NCI-H510A (cell line): ENCODE data around the gene UGT2B10.
"Not testable (repeated sequence)": the region's sequence is repeated elsewhere in the genome, so short reads cannot be mapped to it uniquely, and the experiment has no call there.

Experiments used
- DNase-seq: peaks from one replicate; lab custom pipeline; 2025; lab: John Stamatoyannopoulos, UW

Gene UGT2B10

DNA sequence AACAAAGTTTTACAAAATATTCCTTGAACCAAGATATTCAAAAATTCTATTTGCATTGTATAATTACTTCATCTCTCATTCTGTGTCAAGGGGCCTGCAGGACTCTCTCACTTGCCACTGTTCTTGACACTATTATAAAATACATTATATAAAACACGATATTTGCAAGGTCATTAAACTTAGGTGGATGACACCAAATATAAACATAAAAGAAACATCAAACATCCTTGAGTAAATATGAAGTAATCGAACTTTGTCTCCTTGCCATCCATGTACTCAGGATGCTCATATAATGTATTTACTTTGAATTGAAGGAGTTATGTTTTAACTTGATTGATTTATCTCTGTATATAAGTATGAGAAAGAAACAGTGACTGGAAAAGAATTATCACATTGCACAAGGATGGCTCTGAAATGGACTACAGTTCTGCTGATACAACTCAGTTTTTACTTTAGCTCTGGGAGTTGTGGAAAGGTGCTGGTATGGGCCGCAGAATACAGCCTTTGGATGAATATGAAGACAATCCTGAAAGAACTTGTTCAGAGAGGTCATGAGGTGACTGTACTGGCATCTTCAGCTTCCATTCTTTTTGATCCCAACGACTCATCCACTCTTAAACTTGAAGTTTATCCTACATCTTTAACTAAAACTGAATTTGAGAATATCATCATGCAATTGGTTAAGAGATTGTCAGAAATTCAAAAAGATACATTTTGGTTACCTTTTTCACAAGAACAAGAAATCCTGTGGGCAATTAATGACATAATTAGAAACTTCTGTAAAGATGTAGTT lies at the start of gene UGT2B10:
Gene UGT2B10 (plus strand): TSS at position 378 of the 793 bp plus-strand sequence. CDS start 26 bp downstream, at position 404.
- DNase-seq: not testable (repeated sequence)

DNA sequence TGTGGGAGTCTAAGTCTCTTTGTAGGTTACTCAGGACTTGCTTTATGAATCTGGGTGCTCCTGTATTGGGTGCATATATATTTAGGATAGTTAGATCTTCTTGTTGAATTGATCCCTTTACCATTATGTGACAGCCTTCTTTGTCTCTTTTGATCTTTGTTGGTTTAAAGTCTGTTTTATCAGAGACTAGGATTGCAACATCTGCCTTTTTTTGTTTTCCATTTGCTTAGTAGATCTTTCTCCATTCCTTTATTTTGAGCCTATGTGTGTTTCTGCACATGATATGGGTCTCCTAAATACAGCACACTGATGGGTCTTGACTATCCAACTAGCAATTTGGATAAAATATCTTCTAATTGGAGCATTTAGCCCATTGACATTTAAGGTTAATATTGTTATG lies 44.0 kb upstream of the UGT2B10 start:
- not testable (repeated sequence) for DNase-seq

DNA sequence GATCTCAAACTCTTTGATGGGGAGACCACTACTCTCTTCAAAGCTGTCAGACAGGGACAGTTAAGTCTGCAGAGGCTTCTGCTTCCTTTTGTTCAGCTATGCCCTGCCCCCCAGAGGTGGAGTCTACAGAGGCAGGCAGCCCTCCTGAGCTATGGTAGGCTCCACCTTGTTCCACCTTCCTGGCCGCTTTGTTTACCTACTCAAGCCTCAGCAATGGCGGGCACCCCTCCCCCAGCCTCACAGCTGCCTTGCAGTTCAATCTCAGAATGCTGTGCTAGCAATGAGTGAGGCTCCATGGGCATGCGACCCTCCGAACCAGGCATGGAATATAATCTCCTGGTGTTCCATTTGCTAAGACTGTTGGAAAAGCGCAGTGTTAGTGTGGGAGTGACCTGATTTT lies 42.1 kb upstream of the UGT2B10 start:
- no peak for DNase-seq

DNA sequence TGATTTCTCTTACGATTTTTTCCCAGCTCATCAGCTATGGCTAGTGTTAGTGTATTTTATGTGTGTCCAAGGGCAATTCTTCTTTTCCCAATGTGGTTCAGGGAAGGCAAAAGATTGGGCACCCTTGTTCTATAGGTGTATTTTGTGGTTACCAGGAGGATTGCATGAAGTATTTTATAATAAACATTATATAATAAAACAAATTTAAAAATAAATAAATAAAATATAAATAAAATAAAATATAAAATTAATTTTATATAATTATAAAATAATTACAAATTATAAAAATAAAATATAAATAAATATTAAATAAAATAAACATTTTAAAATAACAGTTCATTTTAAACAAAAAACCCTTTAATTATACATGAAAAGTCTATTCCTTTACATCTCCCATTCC lies 35.6 kb upstream of the UGT2B10 start:
- no peak for DNase-seq

DNA sequence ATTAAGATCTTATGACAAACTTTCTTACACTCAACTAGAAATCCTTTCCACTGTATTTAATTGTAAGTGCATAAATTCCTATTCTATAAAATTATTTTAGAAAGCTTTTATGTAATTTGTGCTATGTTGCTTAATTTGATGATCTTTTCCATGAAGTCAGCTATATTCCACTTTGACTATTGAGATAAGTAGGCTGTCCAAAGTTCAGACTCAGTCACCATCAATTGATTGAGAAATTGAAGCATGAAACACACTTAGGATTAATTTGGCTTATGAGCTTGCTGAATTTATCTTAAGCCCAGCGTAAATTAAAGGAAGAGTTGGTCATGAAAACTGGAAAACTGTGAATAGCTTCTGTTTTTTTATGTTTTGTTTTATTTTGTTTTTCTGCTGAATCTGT lies 18.7 kb upstream of the UGT2B10 start:
- no peak for DNase-seq

DNA sequence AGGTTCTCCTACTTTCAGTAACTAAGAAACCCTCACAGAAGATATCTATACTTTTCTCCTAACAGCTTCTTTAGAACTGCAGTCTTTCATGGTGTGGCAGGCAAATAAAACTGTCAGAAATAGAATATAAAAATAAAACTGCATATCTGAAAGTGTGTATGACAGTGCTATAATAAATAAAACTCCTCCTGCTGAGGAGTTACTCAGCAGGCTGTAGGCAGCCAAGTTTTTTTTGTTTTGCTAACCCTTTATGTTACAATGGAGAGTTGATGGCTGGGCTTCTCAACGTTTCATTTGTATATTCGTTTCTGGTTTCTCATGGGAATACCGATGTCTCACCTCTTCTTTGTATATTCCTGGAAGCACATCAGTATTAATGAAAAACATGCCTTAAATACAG lies 18.2 kb upstream of the UGT2B10 start:
- no peak for DNase-seq

DNA sequence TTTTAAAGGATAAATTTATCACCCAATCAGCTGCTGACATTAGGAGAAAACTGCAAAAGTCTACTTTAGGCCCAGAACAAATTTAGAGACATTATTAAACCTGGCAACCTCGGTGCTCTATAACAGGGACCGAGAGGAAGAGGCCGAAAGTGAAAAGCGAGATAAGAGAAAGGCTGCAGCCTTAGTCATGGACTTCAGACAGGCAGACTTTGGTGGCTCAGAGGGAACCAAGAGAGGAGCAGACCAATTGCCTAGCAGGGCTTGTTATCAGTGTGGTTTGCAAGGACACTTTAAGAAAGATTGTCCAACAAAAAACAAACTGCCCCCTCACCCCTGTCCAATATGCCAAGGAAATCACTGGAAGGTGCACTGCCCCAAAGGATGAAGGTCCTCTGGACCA lies 12.8 kb upstream of the UGT2B10 start:
- DNase-seq: no peak

DNA sequence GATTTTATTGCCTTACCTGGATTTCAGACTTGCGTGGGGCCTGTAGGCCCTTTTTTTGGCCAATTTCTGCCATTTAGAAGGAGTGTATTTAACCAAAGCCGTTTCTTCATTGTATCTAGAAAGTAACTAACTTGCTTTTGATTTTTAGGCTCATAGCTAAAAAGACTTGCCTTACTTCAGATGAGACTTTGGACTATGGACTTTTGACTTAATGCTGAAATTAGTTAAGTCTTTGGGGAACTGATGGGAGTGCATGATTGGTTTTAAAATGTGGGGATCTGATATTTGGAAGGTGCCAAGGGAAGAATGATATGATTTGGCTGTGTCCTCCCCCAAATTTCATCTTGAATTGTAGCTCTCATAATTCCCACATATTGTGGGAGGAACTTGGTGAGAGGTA lies 7.7 kb upstream of the UGT2B10 start:
- DNase-seq: no peak

DNA sequence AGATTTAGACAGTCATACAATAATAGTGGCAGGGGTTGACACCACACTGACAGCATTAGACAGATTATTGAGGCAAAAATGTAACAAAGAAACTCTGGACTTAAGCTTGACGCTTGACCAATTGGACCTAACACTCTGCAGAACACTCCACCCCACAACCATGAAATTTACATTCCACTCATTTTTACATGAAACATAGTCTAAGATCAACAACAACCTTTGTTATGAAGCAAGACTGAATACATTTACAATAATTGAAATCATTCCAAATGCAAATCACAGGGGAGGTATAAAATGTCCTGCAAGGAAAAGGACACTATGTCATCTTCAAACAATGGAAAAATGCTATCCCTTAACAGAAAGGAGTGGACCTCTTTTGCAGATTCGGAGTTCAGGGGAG lies 4.9 kb upstream of the UGT2B10 start:
- DNase-seq: no peak

DNA sequence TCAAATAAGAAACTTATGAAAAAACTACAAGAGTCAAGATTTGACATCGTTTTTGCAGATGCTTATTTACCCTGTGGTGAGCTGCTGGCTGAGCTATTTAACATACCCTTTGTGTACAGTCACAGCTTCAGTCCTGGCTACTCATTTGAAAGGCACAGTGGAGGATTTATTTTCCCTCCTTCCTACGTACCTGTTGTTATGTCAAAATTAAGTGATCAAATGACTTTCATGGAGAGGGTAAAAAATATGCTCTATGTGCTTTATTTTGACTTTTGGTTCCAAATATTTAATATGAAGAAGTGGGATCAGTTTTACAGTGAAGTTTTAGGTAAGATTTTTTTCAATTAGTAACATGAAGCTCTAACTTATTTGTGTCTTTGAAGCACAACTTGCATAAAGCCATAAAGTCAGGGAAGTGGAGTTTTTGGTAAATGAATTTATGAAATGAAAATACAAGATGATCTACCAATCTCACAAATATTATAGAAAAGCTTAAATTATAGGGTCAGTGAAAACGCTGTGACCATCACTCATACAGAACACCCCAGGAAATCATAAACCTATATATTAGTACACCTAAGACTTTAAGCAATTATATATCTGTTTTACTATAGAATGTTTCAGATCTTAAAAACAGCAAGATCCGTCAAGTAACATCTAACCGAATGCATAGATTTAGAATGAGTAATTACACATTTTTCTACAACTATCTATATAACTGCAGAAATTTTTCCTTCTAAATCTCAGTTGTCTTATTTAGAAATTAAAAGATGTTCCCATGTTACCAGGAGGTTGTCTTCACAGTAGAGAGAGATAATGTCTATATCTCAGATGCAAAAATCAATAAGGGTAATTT lies 844 bp downstream of the UGT2B10 start:
- not testable (repeated sequence) for DNase-seq

DNA sequence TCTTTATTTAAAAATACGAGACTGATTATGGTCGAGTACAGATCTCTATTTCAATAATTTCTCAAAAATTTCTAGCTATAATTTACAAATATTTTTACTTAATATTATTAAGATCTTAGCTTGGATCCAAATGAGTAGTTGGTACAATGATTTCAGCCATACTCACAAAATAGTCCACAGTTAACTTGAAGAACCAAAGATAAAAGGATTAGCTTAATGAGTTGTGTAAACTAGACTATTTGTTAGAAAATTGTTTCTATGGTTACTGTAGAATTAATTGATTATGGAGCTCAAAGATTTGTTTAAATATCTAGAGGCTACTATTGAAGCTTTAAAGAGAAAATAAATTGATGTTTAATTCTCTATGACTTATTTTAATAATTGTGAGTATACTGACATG lies 1.6 kb downstream of the UGT2B10 start:
- no peak for DNase-seq

DNA sequence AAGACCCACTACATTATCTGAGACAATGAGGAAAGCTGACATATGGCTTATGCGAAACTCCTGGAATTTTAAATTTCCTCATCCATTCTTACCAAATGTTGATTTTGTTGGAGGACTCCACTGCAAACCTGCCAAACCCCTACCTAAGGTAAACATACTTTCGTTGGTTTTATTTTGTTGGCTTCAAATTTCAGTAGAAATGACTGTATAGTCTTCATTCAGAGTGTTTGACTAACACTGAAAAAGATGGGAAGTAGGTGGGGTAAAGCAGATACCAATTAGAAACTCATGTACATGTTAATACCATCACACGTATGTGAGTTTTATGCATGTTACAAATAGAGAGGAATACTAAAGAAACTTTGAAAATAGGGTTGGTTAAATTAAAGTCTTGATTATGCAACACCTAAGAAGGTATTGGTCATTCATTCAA lies 2.3 kb downstream of the UGT2B10 start:
- not testable (repeated sequence) for DNase-seq

DNA sequence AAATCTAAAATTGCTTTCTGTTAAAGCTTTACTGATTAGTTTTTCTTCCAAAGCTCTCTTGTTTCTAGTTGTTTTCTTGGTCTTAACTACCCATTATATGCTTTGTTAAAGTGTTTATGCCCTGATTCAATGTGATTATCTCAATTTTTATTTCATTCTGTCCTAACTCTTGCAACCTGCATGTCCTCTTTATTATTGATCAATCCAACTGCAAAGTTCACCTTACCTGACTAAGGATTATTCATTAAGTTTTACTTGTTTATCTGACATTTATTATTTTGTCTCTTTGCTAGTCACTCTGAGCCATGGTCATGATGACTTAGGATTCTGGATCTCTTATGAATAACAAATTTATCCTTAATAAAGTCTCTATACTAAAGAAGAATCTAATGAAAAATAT lies 15.8 kb downstream of the UGT2B10 start:
- DNase-seq: no peak

DNA sequence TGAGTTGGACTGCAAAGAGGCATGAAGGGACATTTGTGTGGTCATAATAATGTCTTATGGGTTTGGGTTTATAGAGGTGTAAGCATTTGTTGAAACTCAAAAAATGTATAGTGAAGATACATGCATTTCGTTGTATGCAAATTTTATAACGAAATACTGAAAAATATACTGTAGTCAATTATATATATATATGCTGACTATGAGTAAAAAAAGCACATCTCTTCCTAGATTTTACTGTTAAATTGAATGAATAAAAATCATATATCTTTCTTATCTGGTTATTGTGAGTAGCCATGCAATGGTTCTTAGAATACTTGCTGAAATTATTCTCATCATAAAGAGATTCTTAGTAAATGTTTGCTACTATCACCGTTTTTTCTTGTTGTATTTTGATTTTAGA lies 34.5 kb downstream of the UGT2B10 start:
- no peak for DNase-seq

DNA sequence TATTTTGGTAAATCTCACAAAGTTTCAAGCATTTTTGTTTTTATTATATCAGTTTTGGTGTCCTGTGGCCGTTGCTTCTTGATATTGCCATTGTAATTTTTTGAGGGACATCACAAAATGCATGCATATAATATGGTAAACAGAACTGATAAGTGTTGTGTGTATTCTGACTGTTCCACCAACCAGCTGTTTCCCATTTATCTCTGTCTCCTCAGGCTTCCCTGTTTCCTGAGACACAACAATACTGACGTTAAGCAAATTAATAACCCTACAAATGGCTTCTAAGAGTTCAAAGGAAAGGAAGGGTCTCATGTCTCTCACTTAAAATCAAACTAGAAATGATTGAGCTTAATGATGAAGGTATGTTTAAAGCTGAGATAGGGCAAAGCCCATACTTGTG lies 40.0 kb downstream of the UGT2B10 start:
- no peak for DNase-seq

DNA sequence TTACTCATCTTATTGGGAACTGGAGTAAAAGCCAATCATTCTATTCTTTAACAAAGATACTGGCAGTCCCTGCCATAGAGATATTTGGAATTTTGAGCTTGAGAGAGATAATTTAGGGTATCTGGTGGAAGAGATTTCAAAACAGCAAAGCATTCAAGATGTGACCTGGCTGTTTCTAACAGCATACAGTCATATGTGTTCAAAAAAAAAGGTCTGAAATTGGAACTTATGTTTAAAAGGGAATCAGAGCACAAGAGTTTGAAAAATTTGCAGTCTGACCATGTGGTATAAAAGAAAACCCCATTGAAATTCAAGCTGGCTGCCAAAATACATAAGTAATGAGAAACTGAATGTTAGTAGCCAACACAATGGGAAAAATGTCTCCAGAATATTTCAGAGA lies 42.2 kb downstream of the UGT2B10 start:
- DNase-seq: no peak

DNA sequence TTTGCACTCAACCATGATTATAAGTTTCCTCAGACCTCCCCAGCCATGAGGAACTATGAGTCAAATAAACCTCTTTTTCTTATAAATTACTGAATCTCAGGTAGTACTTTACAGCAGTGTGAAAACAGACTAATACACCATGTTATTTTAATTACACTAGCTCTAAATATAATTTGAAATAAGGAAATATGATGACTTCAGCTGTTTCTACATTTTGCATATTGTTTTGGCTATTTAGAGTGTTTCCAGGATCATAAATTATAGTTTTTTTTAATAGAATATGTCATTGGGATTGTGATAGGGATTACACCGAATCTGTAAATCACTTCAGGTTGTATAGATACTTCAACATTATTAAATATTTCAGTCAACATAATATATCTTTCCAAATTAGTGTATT lies 43.9 kb downstream of the UGT2B10 start:
- no peak for DNase-seq

DNA sequence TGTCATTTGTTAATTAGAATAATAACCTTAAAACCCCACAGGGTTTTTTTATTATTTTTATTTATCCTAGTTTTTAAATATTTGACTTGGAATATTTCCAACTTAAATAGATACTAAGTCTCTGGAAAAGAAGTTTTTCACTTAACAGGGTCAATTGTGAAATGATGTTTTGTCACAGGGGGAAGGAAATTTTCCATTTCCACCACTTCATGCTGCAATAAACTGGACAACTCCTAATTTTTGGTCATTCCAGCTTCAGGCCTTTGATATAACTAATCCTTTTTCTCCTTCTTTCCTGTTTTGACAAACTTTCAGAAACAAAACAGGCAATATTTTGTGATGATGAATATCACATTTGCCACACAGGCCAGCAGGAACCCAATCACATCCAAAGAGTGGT lies 45.3 kb downstream of the UGT2B10 start:
- no peak for DNase-seq

DNA sequence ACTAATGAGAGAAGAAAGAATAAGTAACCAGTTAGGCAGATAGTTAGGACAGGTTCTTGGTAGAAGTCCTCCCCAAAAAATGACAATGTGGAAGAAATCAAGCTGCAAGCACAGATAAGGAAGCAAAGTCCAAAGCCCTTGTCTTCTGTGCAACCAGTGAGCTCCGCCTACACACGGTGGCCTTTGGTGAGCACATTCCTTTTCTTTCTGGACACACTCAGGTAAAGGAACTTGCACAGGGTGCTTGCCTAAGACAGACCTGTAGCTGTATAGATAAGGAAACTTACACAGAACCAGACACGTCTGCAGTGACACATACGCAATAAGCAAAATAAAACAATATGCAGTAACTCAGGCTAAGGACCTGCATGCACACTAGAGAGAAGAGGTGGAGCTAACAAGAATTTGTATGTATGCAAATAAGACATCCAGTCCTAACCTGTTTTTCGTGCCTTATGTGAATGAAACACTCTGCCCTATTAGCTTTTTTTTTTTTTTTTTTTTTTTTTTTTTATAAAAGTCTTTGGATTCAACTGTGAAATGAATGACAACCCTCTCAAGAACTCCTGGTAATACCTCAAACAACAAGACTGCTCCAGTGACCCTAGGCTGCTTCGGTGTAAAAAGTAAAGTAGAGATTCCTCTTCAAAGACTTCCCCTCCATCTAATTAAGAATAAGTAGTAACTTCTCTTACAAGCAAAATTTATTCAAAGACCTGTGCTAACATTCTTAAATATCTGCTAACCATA lies 48.8 kb downstream of the UGT2B10 start:
- no peak for DNase-seq

DNA sequence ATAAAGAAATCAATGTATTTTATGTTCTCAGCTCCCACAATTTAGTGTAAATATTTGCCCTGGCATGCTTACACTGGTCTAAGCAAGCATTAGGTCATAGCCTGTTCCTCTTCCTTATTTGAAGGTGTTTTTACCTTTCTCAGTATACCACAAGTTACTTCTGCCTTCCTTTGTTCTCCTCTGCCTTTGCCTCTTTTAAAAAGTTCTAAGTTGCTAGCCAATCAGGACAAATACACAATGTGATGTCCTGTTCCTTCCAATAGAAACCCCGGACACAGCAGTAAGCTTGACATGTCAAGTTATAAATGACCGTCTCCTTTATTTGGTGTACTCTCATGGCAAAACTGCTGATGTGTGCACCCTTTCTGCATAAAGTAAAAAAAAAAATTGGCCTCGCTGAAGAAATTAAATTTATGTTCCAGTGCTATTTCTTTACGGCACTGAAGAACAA lies 49.4 kb downstream of the UGT2B10 start:
- DNase-seq: no peak

DNA sequence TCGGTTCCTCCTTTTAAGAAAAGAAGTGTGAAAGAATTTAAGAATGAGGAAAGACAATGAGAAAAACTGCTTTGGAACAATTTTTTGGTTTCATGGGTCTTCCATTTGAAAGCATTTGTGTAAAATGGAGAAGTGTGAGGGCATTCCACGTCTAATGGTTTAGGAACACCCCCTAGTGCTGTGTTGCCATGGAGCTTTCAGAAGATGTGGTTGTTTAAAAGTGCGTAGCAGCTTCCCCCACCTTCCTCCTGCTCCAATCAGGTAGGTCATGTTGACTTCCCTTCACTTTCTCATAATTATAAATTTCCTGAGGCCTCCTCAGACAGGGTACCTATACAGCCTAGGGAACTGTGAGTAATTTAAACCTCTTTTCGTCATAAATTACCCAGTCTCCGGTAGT lies 50.0 kb downstream of the UGT2B10 start:
- no peak for DNase-seq

DNA sequence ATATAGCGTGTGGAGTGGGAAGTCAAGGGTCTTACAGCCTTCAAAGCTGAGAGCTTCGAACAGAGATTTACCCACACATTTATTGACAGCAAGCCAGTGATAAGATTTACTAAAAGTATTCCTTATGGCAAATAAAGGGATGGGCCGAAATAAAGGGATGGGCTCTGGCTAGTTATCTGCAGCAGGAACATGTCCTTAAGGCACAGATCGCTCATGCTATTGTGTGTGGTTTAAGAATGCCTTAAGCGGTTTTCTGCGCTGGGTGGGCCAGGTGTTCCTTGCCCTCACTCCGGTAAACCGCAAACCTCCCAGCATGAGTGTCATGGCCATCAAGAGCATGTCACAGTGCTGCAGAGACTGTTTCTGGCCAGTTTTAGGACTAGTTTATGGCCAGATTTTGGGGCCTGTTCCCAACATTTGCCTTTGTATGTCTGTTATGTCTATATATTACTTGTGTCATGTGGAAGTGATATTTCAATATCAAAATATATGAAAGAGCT lies 53.5 kb downstream of the UGT2B10 start:
- DNase-seq: no peak
